ENCODE data around the gene RBM47. TPM values are rescaled to one million over a fixed set of nuclear protein-coding genes. Genes with fewer than 3 reads are reported as not detected.

RBM47 gene
- total RNA-seq, 1 experiment from 2014 or later = 70.3 TPM

DNA sequence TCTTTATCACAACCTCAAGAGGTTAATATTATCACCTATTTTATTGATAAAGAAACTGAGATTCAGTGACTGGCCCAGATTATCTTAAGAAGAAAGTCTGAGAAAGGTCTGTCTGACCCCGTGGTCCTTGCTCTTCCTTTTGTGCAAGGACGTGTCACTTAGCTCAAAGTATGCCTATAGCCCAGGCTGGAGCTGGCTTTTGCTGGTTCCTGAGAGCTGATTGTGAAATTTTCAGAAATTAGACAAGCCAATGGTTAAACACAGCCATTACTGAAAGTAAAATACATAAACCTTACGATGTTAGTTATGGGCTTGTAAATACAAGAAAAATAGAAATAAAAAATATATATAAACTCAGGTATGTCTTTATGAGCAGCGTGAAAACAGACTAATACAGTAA lies 224.5 kb downstream of the RBM47 start:
- no peak overlapping the region for H3K14ac ChIP-seq (ENCODE audit: insufficient read depth, low read length)
- Mint-ChIP-seq H3K4me3 (no peak overlapping the region), H3K27me3 (ENCODE audit: low read depth) (no peaks in the 10 kb centered on the region; the same call in 1 of the 2 replicates), H3K9me3 (peaks cover 25% of the 10 kb centered on the region in 2 experiments), H3K4me1 (peaks cover 10 to 15% of the 10 kb centered on the region in 2 experiments), H3K27ac (no peak overlapping the region), H3K36me3 (ENCODE audit: insufficient read depth in 1 of 3, low read depth in 3 of 3) (peaks cover 18 to 26% (median 22%) of the 10 kb centered on the region in 3 experiments)
- no peaks in the 10 kb centered on the region for H3K23me2 ChIP-seq (ENCODE audit: insufficient read length, low read depth, low read length, poor library complexity, severe bottlenecking)
- H3K27ac ChIP-seq (ENCODE audit: insufficient read length, low read depth, low read length) = no peak overlapping the region
- no peak overlapping the region for H2BK120ac ChIP-seq (ENCODE audit: low read depth, low read length, poor library complexity, severe bottlenecking)
- H2BK15ac ChIP-seq (ENCODE audit: low read depth, low read length) = no peak overlapping the region
- H4K5ac ChIP-seq (ENCODE audit: insufficient read length, low read depth, low read length) = no peak overlapping the region
- no peak overlapping the region for H2AFZ ChIP-seq (ENCODE audit: low read length)
- H3K4me2 ChIP-seq (ENCODE audit: insufficient read depth, insufficient read length, low read length) = no peak overlapping the region
- no peaks in the 10 kb centered on the region for H3K79me2 ChIP-seq (ENCODE audit: insufficient read depth, low read length)
- H2BK5ac ChIP-seq (ENCODE audit: insufficient read length, low read length) = no peak overlapping the region
- no peak overlapping the region for H3K9ac ChIP-seq (ENCODE audit: extremely low read depth, insufficient read length, low read length)
- no peaks in the 10 kb centered on the region for H3K79me1 ChIP-seq (ENCODE audit: insufficient read depth, low read depth, low read length, poor library complexity, severe bottlenecking)
- no peak overlapping the region for H2BK12ac ChIP-seq (ENCODE audit: insufficient read length, low read depth, low read length)
- H3K4me1 ChIP-seq (ENCODE audit: insufficient read depth, low read length) = no peaks in the 10 kb centered on the region; the same call in 1 of the 2 replicates
- no peak overlapping the region for H3K18ac ChIP-seq (ENCODE audit: insufficient read length, low read depth, low read length)
- H3K9me3 ChIP-seq (ENCODE audit: control insufficient read depth, low read depth, low read length) = peaks cover 12% of the 10 kb centered on the region
- no CpG with 5 or more reads among the region's 4 CpGs for WGBS (ENCODE audit: extremely low coverage, insufficient read length, low lambda C conversion rate)
- no peak overlapping the region for H4K8ac ChIP-seq (replicated peaks; ENCODE audit: insufficient read length, low read depth, low read length)
- H3K23ac ChIP-seq (ENCODE audit: insufficient read length, low read depth, low read length) = no peak overlapping the region
- DNase-seq = no peak
- H3K56ac ChIP-seq (ENCODE audit: insufficient read length, low read depth, low read length) = no peak overlapping the region
- no peaks in the 10 kb centered on the region for H4K20me1 ChIP-seq (ENCODE audit: control insufficient read depth, insufficient read depth, insufficient read length)
- no peak overlapping the region for H3K4ac ChIP-seq (ENCODE audit: low read depth, low read length)
- no peak overlapping the region for H4K91ac ChIP-seq (ENCODE audit: insufficient read length, low read depth, low read length)
- no peak overlapping the region for H3T11ph ChIP-seq (ENCODE audit: low read length)
- H2BK20ac ChIP-seq (ENCODE audit: low read depth, low read length, poor library complexity, severe bottlenecking) = no peak overlapping the region
- no peak overlapping the region for H2AK5ac ChIP-seq (ENCODE audit: insufficient read length, low read length)
- no peaks in the 10 kb centered on the region for H3K27me3 ChIP-seq (ENCODE audit: insufficient read depth, low read length)
- TF ChIP-seq, protein P1, sequence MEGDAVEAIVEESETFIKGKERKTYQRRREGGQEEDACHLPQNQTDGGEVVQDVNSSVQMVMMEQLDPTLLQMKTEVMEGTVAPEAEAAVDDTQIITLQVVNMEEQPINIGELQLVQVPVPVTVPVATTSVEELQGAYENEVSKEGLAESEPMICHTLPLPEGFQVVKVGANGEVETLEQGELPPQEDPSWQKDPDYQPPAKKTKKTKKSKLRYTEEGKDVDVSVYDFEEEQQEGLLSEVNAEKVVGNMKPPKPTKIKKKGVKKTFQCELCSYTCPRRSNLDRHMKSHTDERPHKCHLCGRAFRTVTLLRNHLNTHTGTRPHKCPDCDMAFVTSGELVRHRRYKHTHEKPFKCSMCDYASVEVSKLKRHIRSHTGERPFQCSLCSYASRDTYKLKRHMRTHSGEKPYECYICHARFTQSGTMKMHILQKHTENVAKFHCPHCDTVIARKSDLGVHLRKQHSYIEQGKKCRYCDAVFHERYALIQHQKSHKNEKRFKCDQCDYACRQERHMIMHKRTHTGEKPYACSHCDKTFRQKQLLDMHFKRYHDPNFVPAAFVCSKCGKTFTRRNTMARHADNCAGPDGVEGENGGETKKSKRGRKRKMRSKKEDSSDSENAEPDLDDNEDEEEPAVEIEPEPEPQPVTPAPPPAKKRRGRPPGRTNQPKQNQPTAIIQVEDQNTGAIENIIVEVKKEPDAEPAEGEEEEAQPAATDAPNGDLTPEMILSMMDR (conservative IDR thresholded peaks at IDR 0.05) = no peak

All from H9 (cell line).